Right ventricle myocardium inferior (tissue), 1 donor: ENCODE measurements around the gene TIMM23. TPM values are rescaled to one million over a fixed set of nuclear protein-coding genes. Genes with fewer than 3 reads are reported as not detected.
"Not testable (repeated sequence)": the region's sequence is repeated elsewhere in the genome, so short reads cannot be mapped to it uniquely, and the experiment has no call there.

Experiments used
- ATAC-seq: fragments of 200-7000 bp; cut with Tn5 transposase; one replicate; pipeline ENCODE4 v1.9.1; 2020; ENCODE audit warnings: mild to moderate bottlenecking, moderate library complexity
- DNase-seq: peaks from one replicate; pipeline ENCODE4 v3.0.0; 2021; ENCODE audit errors: missing footprints
- intact Hi-C: fragments of 100-400 bp; cut with DNase I; formaldehyde crosslinking; loops from one replicate; pipeline ENCODE4 v1.11.0; 2022
- total RNA-seq: library from RNA; stranded (reverse); fragmentation: NEBNext Ultra II Directional; extraction: Animal tissue kit (Norgen Biotek cat#: 25700); gene quantifications from one replicate; pipeline ENCODE4 v1.2.1, GENCODE V29; 2021
- donor health status: DM: no; HTN: yes; CAD: no; lungs with severe emphysema.

TIMM23 gene
- total RNA-seq, 1 donor from 2014 or later = 86.1 TPM

- intact Hi-C loops, ATAC-seq, DNase-seq: not testable (repeated sequence)
Measured at GRCh38 chr10:45981367-45981766, 9.1 kb downstream of the TIMM23 start.

- intact Hi-C loops, DNase-seq: not testable (repeated sequence)
- peak; percentile 67 for ATAC-seq
Measured at GRCh38 chr10:45983538-45984186, 11.4 kb downstream of the TIMM23 start.

GRCh38 chr10:45984473-45984872 is 12.2 kb downstream of the TIMM23 start:
- DNase-seq, ATAC-seq, intact Hi-C loops: not testable (repeated sequence)

- DNase-seq, intact Hi-C loops, ATAC-seq: not testable (repeated sequence)
Measured at GRCh38 chr10:45985590-45985989, 13.3 kb downstream of the TIMM23 start.

- ATAC-seq = no peak
- intact Hi-C loops = no loop called here
- no peak for DNase-seq
Measured at GRCh38 chr10:45997557-45997956, 25.3 kb downstream of the TIMM23 start.

GRCh38 chr10:45997994-45998763 is 25.9 kb downstream of the TIMM23 start:
- intact Hi-C loops = no loop called here
- DNase-seq (no peak), ATAC-seq (no peak)

- intact Hi-C loops = not testable (repeated sequence)
Measured at GRCh38 chr10:45999955-46000354, 27.7 kb downstream of the TIMM23 start.

GRCh38 chr10:46000538-46000937 is 28.2 kb downstream of the TIMM23 start:
- no peak for ATAC-seq
- intact Hi-C loops = no loop called here

More at GRCh38 chr10:45999955-46000354, 27.7 kb downstream of the TIMM23 start:
- ATAC-seq, DNase-seq: not testable (repeated sequence)

GRCh38 chr10:46001187-46001756 is 29.0 kb downstream of the TIMM23 start:
- intact Hi-C loops = no loop called here
- no peak for ATAC-seq
- no peak for DNase-seq

More at GRCh38 chr10:46000538-46000937, 28.2 kb downstream of the TIMM23 start:
- DNase-seq = no peak

- ATAC-seq, intact Hi-C loops, DNase-seq: not testable (repeated sequence)
Measured at GRCh38 chr10:46002189-46002687, 29.9 kb downstream of the TIMM23 start.

- DNase-seq (no peak), ATAC-seq (no peak)
- intact Hi-C loops = no loop called here
Measured at GRCh38 chr10:46002916-46003693, 30.8 kb downstream of the TIMM23 start.

- ATAC-seq (no peak), DNase-seq (no peak)
- intact Hi-C loops = no loop called here
Measured at GRCh38 chr10:46004963-46005362, 32.7 kb downstream of the TIMM23 start.

- DNase-seq (no peak), ATAC-seq (no peak)
- intact Hi-C loops = no loop called here
Measured at GRCh38 chr10:46005383-46005782, 33.1 kb downstream of the TIMM23 start.

GRCh38 chr10:46006219-46006618 is 33.9 kb downstream of the TIMM23 start:
- intact Hi-C loops = no loop called here
- no peak for ATAC-seq
- no peak for DNase-seq

GRCh38 chr10:46012746-46013145 is 40.5 kb downstream of the TIMM23 start:
- ATAC-seq (no peak), DNase-seq (no peak)
- intact Hi-C loops = no loop called here

- ATAC-seq = no peak
- DNase-seq = no peak
- intact Hi-C loops = no loop called here
Measured at GRCh38 chr10:46014206-46014605, 41.9 kb downstream of the TIMM23 start.

GRCh38 chr10:46014683-46015405 is 42.6 kb downstream of the TIMM23 start:
- DNase-seq (no peak), ATAC-seq (no peak)
- intact Hi-C loops = no loop called here

- intact Hi-C loops = no loop called here
- DNase-seq (no peak), ATAC-seq (no peak)
Measured at GRCh38 chr10:46016190-46016589, 43.9 kb downstream of the TIMM23 start.
